ENCODE results near the gene IDH1.

The IDH1 gene

DNA sequence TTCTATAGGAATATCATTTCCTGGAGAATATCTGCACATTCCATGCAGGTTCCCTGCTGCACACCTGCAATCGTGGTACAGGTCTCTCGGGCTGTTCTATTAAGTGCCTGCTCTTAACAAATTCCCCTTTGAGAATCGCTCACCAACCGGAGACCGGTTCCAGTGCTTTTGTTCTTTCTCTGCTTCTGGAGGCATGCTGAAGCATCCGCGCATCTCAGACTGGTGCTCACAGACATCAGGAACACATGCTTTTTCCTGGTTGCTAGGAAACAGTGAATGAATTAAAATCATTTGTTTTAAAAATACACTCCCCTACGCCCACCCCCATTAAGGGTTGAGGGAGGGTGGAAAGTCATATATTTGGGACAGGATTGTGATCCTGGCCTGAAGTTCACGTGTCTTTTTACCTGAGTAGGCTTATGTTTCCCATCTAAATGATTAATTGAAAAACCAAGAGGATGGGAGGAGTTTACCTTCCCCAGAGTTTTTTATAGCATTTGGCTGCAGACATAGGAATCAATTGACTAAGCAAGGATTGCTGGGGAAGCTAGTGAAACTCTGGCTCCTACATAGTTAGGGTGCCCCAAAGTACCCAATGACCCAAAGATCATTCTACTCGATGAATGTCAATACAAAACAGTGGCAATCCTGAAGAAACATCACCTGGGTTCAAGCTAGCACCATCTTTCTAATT is 64.9 kb downstream of the IDH1 start, which contains the start of gene C2orf80:
Gene C2orf80 (minus strand): TSS at position 221 of the 694 bp plus-strand sequence. CDS start 3,044 bp downstream, outside the sequence.
- Histone ChIP-seq H3K23ac (ENCODE audit: low read depth, low read length, poor library complexity) (no peak within 1 kb of the TSS), H3K4ac (ENCODE audit: low read length) (no peak within 1 kb of the TSS), H3K79me1 (ENCODE audit: low read depth, low read length) (no peaks in the 10 kb centered on the region), H2BK5ac (ENCODE audit: low read length) (no peak within 1 kb of the TSS), H3K4me1 (ENCODE audit: control insufficient read depth in 2 of 2, insufficient read depth in 1 of 2, low read depth in 1 of 2, low read length in 2 of 2) (peaks cover 17 to 46% of the 10 kb centered on the region in 2 donors), H3K4me3 (ENCODE audit: low read length in 2 of 2) (peak within 1 kb of the TSS in 1 of 2 donors; percentile 37), H3K18ac (ENCODE audit: low read length) (no peak within 1 kb of the TSS), H3K9me3 (replicated peaks in 1 of 2; ENCODE audit: control insufficient read depth in 2 of 2, insufficient read depth in 1 of 2, low read depth in 1 of 2, low read length in 2 of 2) (no peaks in the 10 kb centered on the region), H3K27ac (replicated peaks; ENCODE audit: low read length) (peak within 1 kb of the TSS; percentile 84), H3K9ac (ENCODE audit: low read depth, low read length, poor library complexity) (peak within 1 kb of the TSS; percentile 3), H4K91ac (ENCODE audit: low read depth, low read length, poor library complexity) (no peak within 1 kb of the TSS), H2AFZ (ENCODE audit: low read length) (peak within 1 kb of the TSS; percentile 69), H2AK5ac (ENCODE audit: low read depth, low read length) (no peak within 1 kb of the TSS), H3K14ac (ENCODE audit: low read length) (no peak within 1 kb of the TSS), H2BK120ac (ENCODE audit: low read depth, low read length) (no peak within 1 kb of the TSS), H2BK12ac (ENCODE audit: low read length) (peak within 1 kb of the TSS; percentile 75), H3K36me3 (replicated peaks in 1 of 2; ENCODE audit: control insufficient read depth in 2 of 2, insufficient read depth in 2 of 2, low read length in 2 of 2) (no peaks in the 10 kb centered on the region), H3K27me3 (ENCODE audit: control insufficient read depth in 3 of 3, insufficient read depth in 3 of 3, low read depth in 1 of 3, low read length in 3 of 3) (no peaks in the 10 kb centered on the region), H2BK15ac (ENCODE audit: low read length) (no peak within 1 kb of the TSS), H3K4me2 (ENCODE audit: insufficient read depth, low read length, poor library complexity, severe bottlenecking) (peak within 1 kb of the TSS; percentile 34), H4K8ac (ENCODE audit: low read depth, low read length) (no peak within 1 kb of the TSS)
- WGBS, 2 donors (ENCODE audit: extremely low coverage in 2 of 2, insufficient read length in 2 of 2, insufficient replicate concordance in 1 of 2): no CpG with 5 or more reads among the region's 10 CpGs
- DNase-seq (ENCODE audit: low spot score): peak; percentile 37

DNA sequence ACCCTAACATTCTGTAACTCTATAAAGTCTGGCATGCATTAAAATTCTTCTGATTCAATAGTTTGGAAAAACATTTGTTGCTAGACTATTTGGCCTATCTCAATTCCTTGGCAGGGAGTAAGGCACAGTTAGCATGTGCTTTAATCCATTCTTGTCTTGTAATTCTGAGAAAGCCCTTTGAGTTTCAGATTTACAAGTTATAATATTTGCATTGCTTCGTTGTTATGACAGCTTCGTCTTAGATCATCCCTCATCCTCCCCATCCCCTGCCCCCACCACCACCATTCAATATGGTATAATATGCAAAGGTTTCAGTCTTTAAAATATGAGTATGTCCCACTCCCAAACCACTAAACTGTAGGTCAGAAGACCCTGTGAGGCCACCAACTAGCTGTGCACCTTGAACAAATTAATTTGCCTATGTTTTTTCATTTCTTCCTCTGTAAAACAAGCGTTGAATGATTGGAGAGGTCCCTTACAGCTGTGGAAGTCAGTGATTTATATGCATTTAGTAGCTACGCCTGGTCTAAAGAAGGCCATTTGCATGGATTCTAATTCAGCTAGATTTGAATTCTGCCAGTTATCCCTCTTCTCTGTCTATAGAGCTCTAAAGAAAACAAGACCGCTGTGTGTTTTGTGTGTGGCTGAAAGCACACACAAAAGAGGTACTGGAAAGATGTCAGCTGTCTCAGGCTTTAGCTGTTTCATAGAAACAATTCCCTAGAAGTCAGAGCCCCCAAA is 65.6 kb downstream of the IDH1 start:
- peak; percentile 47 for DNase-seq (ENCODE audit: low spot score)
- Histone ChIP-seq H2AFZ (ENCODE audit: low read length) (peak overlapping the region; percentile 69), H3K27ac (replicated peaks; ENCODE audit: low read length) (peak overlapping the region; percentile 84), H3K36me3 (replicated peaks in 1 of 2; ENCODE audit: control insufficient read depth in 2 of 2, insufficient read depth in 2 of 2, low read length in 2 of 2) (no peaks in the 10 kb centered on the region), H3K79me1 (ENCODE audit: low read depth, low read length) (no peaks in the 10 kb centered on the region), H3K4me2 (ENCODE audit: insufficient read depth, low read length, poor library complexity, severe bottlenecking) (peak overlapping the region; percentile 34), H3K18ac (ENCODE audit: low read length) (no peak overlapping the region), H3K14ac (ENCODE audit: low read length) (no peak overlapping the region), H3K4me3 (ENCODE audit: low read length in 2 of 2) (peak overlapping the region in 1 of 2 donors; percentile 37), H2BK12ac (ENCODE audit: low read length) (no peak overlapping the region), H3K4me1 (ENCODE audit: control insufficient read depth in 2 of 2, insufficient read depth in 1 of 2, low read depth in 1 of 2, low read length in 2 of 2) (peaks cover 17 to 53% of the 10 kb centered on the region in 2 donors), H2BK120ac (ENCODE audit: low read depth, low read length) (no peak overlapping the region), H3K4ac (ENCODE audit: low read length) (no peak overlapping the region), H3K9ac (ENCODE audit: low read depth, low read length, poor library complexity) (no peak overlapping the region), H4K8ac (ENCODE audit: low read depth, low read length) (no peak overlapping the region), H3K23ac (ENCODE audit: low read depth, low read length, poor library complexity) (no peak overlapping the region), H3K9me3 (replicated peaks in 1 of 2; ENCODE audit: control insufficient read depth in 2 of 2, insufficient read depth in 1 of 2, low read depth in 1 of 2, low read length in 2 of 2) (no peaks in the 10 kb centered on the region), H3K27me3 (ENCODE audit: control insufficient read depth in 3 of 3, insufficient read depth in 3 of 3, low read depth in 1 of 3, low read length in 3 of 3) (no peaks in the 10 kb centered on the region), H2BK5ac (ENCODE audit: low read length) (no peak overlapping the region), H4K91ac (ENCODE audit: low read depth, low read length, poor library complexity) (no peak overlapping the region), H2BK15ac (ENCODE audit: low read length) (no peak overlapping the region), H2AK5ac (ENCODE audit: low read depth, low read length) (no peak overlapping the region)
- WGBS, 2 donors (ENCODE audit: extremely low coverage in 2 of 2, insufficient read length in 2 of 2, insufficient replicate concordance in 1 of 2): no CpG with 5 or more reads among the region's 5 CpGs

- H2AFZ ChIP-seq (ENCODE audit: low read length): peak overlapping the region; percentile 36
- no peak overlapping the region for H2BK12ac ChIP-seq (ENCODE audit: low read length)
- peaks cover 16 to 44% of the 10 kb centered on the region in 2 donors for H3K4me1 ChIP-seq (ENCODE audit: control insufficient read depth in 2 of 2, insufficient read depth in 1 of 2, low read depth in 1 of 2, low read length in 2 of 2)
- no peak overlapping the region for H3K14ac ChIP-seq (ENCODE audit: low read length)
- no peak overlapping the region for H3K18ac ChIP-seq (ENCODE audit: low read length)
- H2AK5ac ChIP-seq (ENCODE audit: low read depth, low read length): no peak overlapping the region
- no peak overlapping the region for H3K23ac ChIP-seq (ENCODE audit: low read depth, low read length, poor library complexity)
- H3K4me3 ChIP-seq (ENCODE audit: low read length in 2 of 2): no peak overlapping the region
- H4K8ac ChIP-seq (ENCODE audit: low read depth, low read length): no peak overlapping the region
- no peak overlapping the region for H3K4me2 ChIP-seq (ENCODE audit: insufficient read depth, low read length, poor library complexity, severe bottlenecking)
- H2BK5ac ChIP-seq (ENCODE audit: low read length): no peak overlapping the region
- no peak overlapping the region for H3K9ac ChIP-seq (ENCODE audit: low read depth, low read length, poor library complexity)
- no peak overlapping the region for H4K91ac ChIP-seq (ENCODE audit: low read depth, low read length, poor library complexity)
- H3K36me3 ChIP-seq (replicated peaks in 1 of 2; ENCODE audit: control insufficient read depth in 2 of 2, insufficient read depth in 2 of 2, low read length in 2 of 2): no peaks in the 10 kb centered on the region
- no peaks in the 10 kb centered on the region for H3K79me1 ChIP-seq (ENCODE audit: low read depth, low read length)
- DNase-seq (ENCODE audit: low spot score): no peak
- H3K27me3 ChIP-seq (ENCODE audit: control insufficient read depth in 3 of 3, insufficient read depth in 3 of 3, low read depth in 1 of 3, low read length in 3 of 3): no peaks in the 10 kb centered on the region
- H2BK120ac ChIP-seq (ENCODE audit: low read depth, low read length): no peak overlapping the region
- no peak overlapping the region for H3K4ac ChIP-seq (ENCODE audit: low read length)
- H3K9me3 ChIP-seq (replicated peaks in 1 of 2; ENCODE audit: control insufficient read depth in 2 of 2, insufficient read depth in 1 of 2, low read depth in 1 of 2, low read length in 2 of 2): no peaks in the 10 kb centered on the region
- H2BK15ac ChIP-seq (ENCODE audit: low read length): no peak overlapping the region
- no CpG with 5 or more reads among the region's 2 CpGs for WGBS, 2 donors (ENCODE audit: extremely low coverage in 2 of 2, insufficient read length in 2 of 2, insufficient replicate concordance in 1 of 2)
- H3K27ac ChIP-seq (replicated peaks; ENCODE audit: low read length): no peak overlapping the region
Observed at GRCh38 chr2:208186893-208187292, 68.0 kb downstream of the IDH1 start.

GRCh38 chr2:208186465-208186864 is 68.4 kb downstream of the IDH1 start:
- Histone ChIP-seq H2AFZ (ENCODE audit: low read length) (peak overlapping the region; percentile 36), H3K23ac (ENCODE audit: low read depth, low read length, poor library complexity) (no peak overlapping the region), H3K4ac (ENCODE audit: low read length) (no peak overlapping the region), H4K91ac (ENCODE audit: low read depth, low read length, poor library complexity) (no peak overlapping the region), H3K18ac (ENCODE audit: low read length) (no peak overlapping the region), H2AK5ac (ENCODE audit: low read depth, low read length) (no peak overlapping the region), H4K8ac (ENCODE audit: low read depth, low read length) (no peak overlapping the region), H3K79me1 (ENCODE audit: low read depth, low read length) (no peaks in the 10 kb centered on the region), H3K4me1 (ENCODE audit: control insufficient read depth in 2 of 2, insufficient read depth in 1 of 2, low read depth in 1 of 2, low read length in 2 of 2) (peaks cover 16 to 44% of the 10 kb centered on the region in 2 donors), H2BK5ac (ENCODE audit: low read length) (no peak overlapping the region), H3K27me3 (ENCODE audit: control insufficient read depth in 3 of 3, insufficient read depth in 3 of 3, low read depth in 1 of 3, low read length in 3 of 3) (no peaks in the 10 kb centered on the region), H2BK120ac (ENCODE audit: low read depth, low read length) (no peak overlapping the region), H2BK15ac (ENCODE audit: low read length) (no peak overlapping the region), H3K36me3 (replicated peaks in 1 of 2; ENCODE audit: control insufficient read depth in 2 of 2, insufficient read depth in 2 of 2, low read length in 2 of 2) (no peaks in the 10 kb centered on the region), H3K9me3 (replicated peaks in 1 of 2; ENCODE audit: control insufficient read depth in 2 of 2, insufficient read depth in 1 of 2, low read depth in 1 of 2, low read length in 2 of 2) (no peaks in the 10 kb centered on the region), H3K27ac (replicated peaks; ENCODE audit: low read length) (no peak overlapping the region), H3K14ac (ENCODE audit: low read length) (no peak overlapping the region), H2BK12ac (ENCODE audit: low read length) (no peak overlapping the region), H3K4me2 (ENCODE audit: insufficient read depth, low read length, poor library complexity, severe bottlenecking) (no peak overlapping the region), H3K4me3 (ENCODE audit: low read length in 2 of 2) (no peak overlapping the region), H3K9ac (ENCODE audit: low read depth, low read length, poor library complexity) (no peak overlapping the region)
- no CpG with 5 or more reads among the region's 5 CpGs for WGBS, 2 donors (ENCODE audit: extremely low coverage in 2 of 2, insufficient read length in 2 of 2, insufficient replicate concordance in 1 of 2)
- no peak for DNase-seq (ENCODE audit: low spot score)
